Measurements from ENCODE around the gene LMAN2.

DNA sequence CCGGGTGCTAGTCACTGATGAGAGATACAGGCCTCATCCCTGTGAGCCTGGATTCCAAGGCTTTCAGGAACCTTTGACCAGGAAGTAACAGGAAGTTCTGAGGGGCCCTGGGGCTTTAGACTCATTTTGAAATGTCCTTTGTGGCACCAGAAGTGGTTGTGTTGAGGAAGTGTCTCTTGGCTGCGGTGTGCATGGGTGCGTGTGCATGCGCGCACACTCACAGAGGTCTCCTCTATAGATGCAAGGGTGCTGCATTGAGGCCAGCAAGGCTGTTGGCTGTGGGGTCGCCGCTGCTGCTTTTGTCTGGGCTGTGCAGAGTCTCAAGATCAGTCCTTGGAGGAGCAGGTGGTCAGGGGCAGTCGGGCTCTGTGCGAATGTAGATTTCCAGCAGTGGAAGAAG lies 55.5 kb downstream of the LMAN2 start:
- TF ChIP-seq, protein P1, sequence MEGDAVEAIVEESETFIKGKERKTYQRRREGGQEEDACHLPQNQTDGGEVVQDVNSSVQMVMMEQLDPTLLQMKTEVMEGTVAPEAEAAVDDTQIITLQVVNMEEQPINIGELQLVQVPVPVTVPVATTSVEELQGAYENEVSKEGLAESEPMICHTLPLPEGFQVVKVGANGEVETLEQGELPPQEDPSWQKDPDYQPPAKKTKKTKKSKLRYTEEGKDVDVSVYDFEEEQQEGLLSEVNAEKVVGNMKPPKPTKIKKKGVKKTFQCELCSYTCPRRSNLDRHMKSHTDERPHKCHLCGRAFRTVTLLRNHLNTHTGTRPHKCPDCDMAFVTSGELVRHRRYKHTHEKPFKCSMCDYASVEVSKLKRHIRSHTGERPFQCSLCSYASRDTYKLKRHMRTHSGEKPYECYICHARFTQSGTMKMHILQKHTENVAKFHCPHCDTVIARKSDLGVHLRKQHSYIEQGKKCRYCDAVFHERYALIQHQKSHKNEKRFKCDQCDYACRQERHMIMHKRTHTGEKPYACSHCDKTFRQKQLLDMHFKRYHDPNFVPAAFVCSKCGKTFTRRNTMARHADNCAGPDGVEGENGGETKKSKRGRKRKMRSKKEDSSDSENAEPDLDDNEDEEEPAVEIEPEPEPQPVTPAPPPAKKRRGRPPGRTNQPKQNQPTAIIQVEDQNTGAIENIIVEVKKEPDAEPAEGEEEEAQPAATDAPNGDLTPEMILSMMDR (IDR thresholded peaks at IDR 0.05 in 8 of 11, conservative IDR thresholded peaks at IDR 0.05 in 3 of 11), result no peak
- TF ChIP-seq POLR2AphosphoS5 (IDR thresholded peaks at IDR 0.05) (peak; percentile 50 to 71 (median 57)), POLR2A (IDR thresholded peaks at IDR 0.05) (no peak)
